Common myeloid progenitor, CD34-positive (primary cell): Measurements from ENCODE around the gene NPAS3.

ENCODE experiments used
- CTCF ChIA-PET: fragments of 350-600 bp; sonication (Branson Sonifier 250); formaldehyde crosslinking; loops from one replicate; lab custom pipeline; 2021; ENCODE audit warnings: antibody characterized with exemption; lab: Charles Lee
- POLR2A ChIA-PET: fragments of 350-600 bp; sonication (Branson Sonifier 250); formaldehyde crosslinking; loops from one replicate; lab custom pipeline; 2021; ENCODE audit warnings: antibody characterized with exemption; lab: Charles Lee
- DNase-seq, 3 donors: peaks; one replicate each; pipeline versions ENCODE4 v3.0.0 to v3.0.0-alpha.2; 2013
- H3K27ac ChIP-seq, 2 experiments: 1 replicate in 1 of 2; 2 replicates in 1 of 2; pipeline ENCODE4 v1.7.0; 2013; ENCODE audit warnings: inconsistent platforms in 2 of 2, low read length in 2 of 2, mild to moderate bottlenecking in 2 of 2, low read depth in 1 of 2, moderate library complexity in 1 of 2; ENCODE audit not compliant: severe bottlenecking in 2 of 2, insufficient read depth in 1 of 2, poor library complexity in 1 of 2
- H3K27me3 ChIP-seq, 5 experiments: replicated peaks in 2 of 5; 1 replicate in 3 of 5; 2 replicates in 2 of 5; pipeline versions ENCODE4 v1.6.1 to v1.7.0; 2013; ENCODE audit warnings: low read length in 4 of 5, mild to moderate bottlenecking in 2 of 5, moderate library complexity in 2 of 5, inconsistent platforms in 1 of 5; ENCODE audit not compliant: insufficient read depth in 5 of 5, control insufficient read depth in 4 of 5
- H3K36me3 ChIP-seq, 4 experiments: 1 replicate in 2 of 4; 2 replicates in 2 of 4; pipeline versions ENCODE4 v1.6.1 to v1.7.0; 2013; ENCODE audit warnings: low read length in 3 of 4, control low read depth in 1 of 4, mild to moderate bottlenecking in 1 of 4; ENCODE audit not compliant: control insufficient read depth in 4 of 4, insufficient read depth in 4 of 4
- H3K4me1 ChIP-seq, 4 experiments: 1 replicate in 3 of 4; 2 replicates in 1 of 4; pipeline versions ENCODE4 v1.6.1 to v1.7.1; 2013; ENCODE audit warnings: low read length in 3 of 4, mild to moderate bottlenecking in 3 of 4, control low read depth in 1 of 4, inconsistent platforms in 1 of 4, moderate library complexity in 1 of 4; ENCODE audit not compliant: control insufficient read depth in 4 of 4, insufficient read depth in 4 of 4; ENCODE audit errors: control extremely low read depth in 1 of 4
- H3K4me3 ChIP-seq, 7 experiments: 1 replicate in 4 of 7; 2 replicates in 3 of 7; pipeline versions ENCODE4 v1.5.1 to v1.7.0; 2013; ENCODE audit warnings: mild to moderate bottlenecking in 7 of 7, low read length in 6 of 7, moderate library complexity in 6 of 7, inconsistent platforms in 2 of 7, low read depth in 2 of 7, control low read depth in 1 of 7; ENCODE audit not compliant: insufficient read depth in 4 of 7, control insufficient read depth in 1 of 7; ENCODE audit errors: extremely low read depth in 1 of 7
- H3K9me3 ChIP-seq, 5 experiments: 1 replicate in 4 of 5; 2 replicates in 1 of 5; pipeline versions ENCODE4 v1.6.1 to v1.7.1; 2013; ENCODE audit warnings: low read length in 4 of 5, mild to moderate bottlenecking in 2 of 5, inconsistent platforms in 1 of 5, low read depth in 1 of 5, moderate library complexity in 1 of 5; ENCODE audit not compliant: control insufficient read depth in 4 of 5, insufficient read depth in 2 of 5; ENCODE audit errors: control extremely low read depth in 1 of 5
- WGBS: methylation state at CpG from one replicate; pipeline ENCODE4 v1.1.5; 2013; ENCODE audit not compliant: insufficient coverage; 5-methylcytosine and 5-hydroxymethylcytosine counted together

NPAS3 gene

GRCh38 chr14:33408291-33408690 lies 469.6 kb downstream of the NPAS3 start:
- ChIA-PET POLR2A (no interaction called here), CTCF (no interaction called here)
- H3K36me3 ChIP-seq, result no peaks in the 10 kb centered on the region
- H3K27me3 ChIP-seq, result no peaks in the 10 kb centered on the region
- no peak overlapping the region for H3K27ac ChIP-seq
- DNase-seq, result no peak
- peaks cover 3 to 8% (median 5%) of the 10 kb centered on the region in 4 experiments for H3K4me1 ChIP-seq
- no peak overlapping the region for H3K4me3 ChIP-seq
- H3K9me3 ChIP-seq, result peaks cover 0 to 5% (median 0%) of the 10 kb centered on the region in 5 experiments
- 90% methylated on average over 1 of the region's 2 CpGs for WGBS

GRCh38 chr14:33412450-33412849 lies 473.8 kb downstream of the NPAS3 start:
- no peaks in the 10 kb centered on the region for H3K36me3 ChIP-seq
- DNase-seq, result no peak
- no peaks in the 10 kb centered on the region for H3K9me3 ChIP-seq
- ChIA-PET CTCF (interaction anchor here (1.1 to 1.7 kb wide), 4 partner anchors 8 to 23 kb away, joined by 3 to 6 read pairs (median 4); no protein-coding TSS in a partner anchor), POLR2A (no interaction called here)
- H3K27ac ChIP-seq, result no peak overlapping the region
- H3K4me3 ChIP-seq, result no peak overlapping the region
- peaks cover 13 to 30% (median 23%) of the 10 kb centered on the region in 4 experiments for H3K4me1 ChIP-seq
- H3K27me3 ChIP-seq, result no peaks in the 10 kb centered on the region

- H3K9me3 ChIP-seq, result no peaks in the 10 kb centered on the region
- ChIA-PET CTCF (interaction anchor here (0.6 to 1.7 kb wide), 4 partner anchors 9 to 427 kb away, joined by 3 to 4 read pairs (median 4); no protein-coding TSS in a partner anchor), POLR2A (no interaction called here)
- no peak overlapping the region for H3K27ac ChIP-seq
- peak overlapping the region in 2 of 7 experiments; percentile 19 to 33 for H3K4me3 ChIP-seq
- H3K27me3 ChIP-seq, result no peaks in the 10 kb centered on the region
- no peaks in the 10 kb centered on the region for H3K36me3 ChIP-seq
- WGBS, result 0% methylated on average over 2 of the region's 5 CpGs
- peaks cover 13 to 30% (median 23%) of the 10 kb centered on the region in 4 experiments for H3K4me1 ChIP-seq
- DNase-seq, result peak in 2 of 3 donors; percentile 43 to 62
These were observed 474.7 kb downstream of the NPAS3 start for GRCh38 chr14:33413381-33413780.

- H3K4me3 ChIP-seq, result peak overlapping the region in 5 of 7 experiments; percentile 17 to 56 (median 33)
- no peaks in the 10 kb centered on the region for H3K27me3 ChIP-seq
- CTCF ChIA-PET, result no interaction called here
- POLR2A ChIA-PET, result no interaction called here
- H3K9me3 ChIP-seq, result no peaks in the 10 kb centered on the region
- peaks cover 13 to 30% (median 23%) of the 10 kb centered on the region in 4 experiments for H3K4me1 ChIP-seq
- H3K36me3 ChIP-seq, result no peaks in the 10 kb centered on the region
- peak; percentile 66 to 90 (median 89) for DNase-seq
- no CpG with 5 or more reads among the region's 3 CpGs for WGBS
- no peak overlapping the region for H3K27ac ChIP-seq
These were observed 475.4 kb downstream of the NPAS3 start for GRCh38 chr14:33414041-33414440.

DNA sequence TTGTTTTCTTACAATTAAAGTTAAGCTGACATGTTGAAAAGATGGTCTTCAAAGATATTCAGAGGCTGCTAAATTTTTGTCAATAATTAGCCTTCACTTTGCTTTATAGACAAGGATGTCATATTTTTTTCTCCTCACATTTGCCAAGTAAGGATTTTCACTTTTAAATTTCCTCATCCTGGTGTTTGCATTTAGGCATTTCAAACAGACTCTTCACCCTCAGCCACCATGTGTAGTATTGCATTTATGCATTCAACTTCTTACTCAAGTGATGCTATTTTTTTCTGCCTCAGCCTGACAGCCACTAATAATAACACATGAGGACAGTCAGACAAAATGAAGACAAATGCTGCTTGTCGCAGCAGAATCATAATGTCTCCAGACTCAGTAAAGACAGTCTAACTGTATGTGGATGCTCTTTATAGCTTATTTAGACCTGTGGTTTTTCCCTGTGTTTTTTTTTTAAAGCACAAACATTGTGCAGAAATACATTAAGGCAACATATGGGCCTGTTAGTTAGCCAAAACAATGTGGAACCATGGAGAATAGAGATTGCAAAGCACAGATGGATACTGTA lies 481.5 kb downstream of the NPAS3 start:
- peaks cover 0 to 4% (median 2%) of the 10 kb centered on the region in 4 experiments for H3K4me1 ChIP-seq
- H3K27me3 ChIP-seq, result no peaks in the 10 kb centered on the region
- ChIA-PET POLR2A (no interaction called here), CTCF (interaction anchor here (1.1 to 1.8 kb wide), 3 partner anchors 10 to 14 kb away, joined by 4 to 6 read pairs (median 4); no protein-coding TSS in a partner anchor)
- no peak overlapping the region for H3K27ac ChIP-seq
- WGBS, result 100% methylated on average over 1 of the region's 1 CpG
- no peaks in the 10 kb centered on the region for H3K9me3 ChIP-seq
- no peak for DNase-seq
- no peak overlapping the region for H3K4me3 ChIP-seq
- H3K36me3 ChIP-seq, result no peaks in the 10 kb centered on the region

- ChIA-PET POLR2A (no interaction called here), CTCF (interaction anchor here (2.5 kb wide), 1 partner anchor 11 kb away, joined by 6 read pairs; no protein-coding TSS in a partner anchor)
- no peaks in the 10 kb centered on the region for H3K4me1 ChIP-seq
- no peaks in the 10 kb centered on the region for H3K36me3 ChIP-seq
- H3K4me3 ChIP-seq, result no peak overlapping the region
- 83% methylated on average over 1 of the region's 7 CpGs for WGBS
- no peaks in the 10 kb centered on the region for H3K27me3 ChIP-seq
- DNase-seq, result no peak
- no peak overlapping the region for H3K27ac ChIP-seq
- H3K9me3 ChIP-seq, result no peaks in the 10 kb centered on the region
These were observed 491.8 kb downstream of the NPAS3 start for GRCh38 chr14:33430414-33431035.

DNA sequence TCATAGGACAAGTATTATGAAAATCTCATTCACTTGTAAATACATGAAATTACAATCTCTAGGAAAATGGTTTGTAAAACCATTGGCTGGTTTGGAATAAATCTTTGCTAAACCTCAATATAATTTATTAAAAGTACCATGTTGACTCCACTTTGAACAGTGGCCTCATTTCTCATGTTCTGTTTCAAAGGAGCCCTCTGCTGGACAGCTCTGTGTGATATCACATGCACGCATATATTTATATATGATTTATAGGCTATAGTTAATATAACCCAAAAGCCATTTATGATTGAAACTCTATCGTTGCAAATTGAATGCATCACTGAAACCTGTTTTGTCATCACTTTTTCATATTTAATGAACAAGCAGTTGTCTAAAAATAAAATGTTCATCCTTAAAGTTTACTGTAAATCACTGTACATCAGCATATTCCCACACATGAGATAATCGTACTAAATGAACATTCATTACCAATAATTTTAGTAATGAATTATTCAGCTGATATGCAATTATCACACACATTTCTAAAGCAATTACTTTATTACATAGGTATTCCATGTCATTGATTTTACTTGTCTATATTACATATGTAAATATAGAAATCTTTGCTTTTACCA lies 493.8 kb downstream of the NPAS3 start:
- Histone ChIP-seq H3K27me3 (no peaks in the 10 kb centered on the region), H3K36me3 (no peaks in the 10 kb centered on the region), H3K4me3 (no peak overlapping the region), H3K9me3 (no peaks in the 10 kb centered on the region), H3K4me1 (peaks cover 0 to 16% (median 11%) of the 10 kb centered on the region in 4 experiments), H3K27ac (no peak overlapping the region)
- ChIA-PET POLR2A (no interaction called here), CTCF (interaction anchor here (0.8 to 1.9 kb wide), 9 partner anchors 12 to 855 kb away, joined by 3 to 6 read pairs (median 3); no protein-coding TSS in a partner anchor)
- WGBS, result no CpG with 5 or more reads among the region's 3 CpGs
- DNase-seq, result peak; percentile 52 to 72 (median 71)
